Left colon (tissue), 2 donors: ENCODE data around the gene VN1R2. TPM values are rescaled to one million over a fixed set of nuclear protein-coding genes. Genes with fewer than 3 reads are reported as not detected.
"Not testable (repeated sequence)": the region's sequence is repeated elsewhere in the genome, so short reads cannot be mapped to it uniquely, and the experiment has no call there.

Experiments used
- ATAC-seq: fragments of 200-7000 bp; cut with Tn5 transposase; one replicate; pipeline ENCODE4 v1.9.1; 2020; ENCODE audit warnings: mild to moderate bottlenecking, moderate library complexity
- DNase-seq, 2 donors: peaks; one replicate each; pipeline ENCODE4 v3.0.0-alpha.2; 2020
- intact Hi-C, 2 donors: fragments of 100-400 bp; cut with DNase I in 1 of 2; cut with micrococcal nuclease in 1 of 2; formaldehyde crosslinking; loops; one replicate each; pipeline versions ENCODE4 v1.11.2 to v1.14.0; 2022; cut with DNase I, micrococcal nuclease
- long read RNA-seq: library from polyadenylated mRNA; unstranded; transcript quantifications from one replicate; pipeline ENCODE4 v2.0.0, GENCODE V29; 2021
- total RNA-seq, 2 donors: library from RNA; stranded (reverse); fragmentation: NEBNext Ultra II Directional; extraction: Animal tissue kit (Norgen Biotek cat#: 25700); gene quantifications; one replicate each; pipeline ENCODE4 v1.2.1, GENCODE V29; 2021
- donor health status: DM: no; HTN: no; CAD: no.
- donor health status: DM: yes; HTN: yes; CAD: no.

The VN1R2 gene
- total RNA-seq = not detected
- long read RNA-seq = 0 reads

- DNase-seq, intact Hi-C loops, ATAC-seq: not testable (repeated sequence)
Observed at GRCh38 chr19:53257715-53258342, at the start of gene VN1R2. TSS of gene VN1R2 (plus strand) at chr19:53258292. CDS start at chr19:53258376, 84 bp downstream.

GRCh38 chr19:53211554-53211953 lies 46.5 kb upstream of the VN1R2 start:
- ATAC-seq, DNase-seq, intact Hi-C loops: not testable (repeated sequence)

GRCh38 chr19:53212703-53213320 lies 45.3 kb upstream of the VN1R2 start:
- ATAC-seq (no peak), DNase-seq (no peak)
- intact Hi-C loops = no loop called here

GRCh38 chr19:53222716-53223115 lies 35.4 kb upstream of the VN1R2 start:
- DNase-seq, ATAC-seq, intact Hi-C loops: not testable (repeated sequence)

GRCh38 chr19:53224606-53225005 lies 33.5 kb upstream of the VN1R2 start:
- intact Hi-C loops = no loop called here
- ATAC-seq (no peak), DNase-seq (no peak)

GRCh38 chr19:53237114-53237777 lies 20.8 kb upstream of the VN1R2 start:
- ATAC-seq (no peak), DNase-seq (no peak)
- intact Hi-C loops = no loop called here

GRCh38 chr19:53246498-53246897 lies 11.6 kb upstream of the VN1R2 start:
- no peak for ATAC-seq
- intact Hi-C loops = no loop called here
- no peak for DNase-seq

- intact Hi-C loops = no loop called here
- DNase-seq = peak; percentile 79 to 85
- ATAC-seq = peak; percentile 91
Observed at GRCh38 chr19:53254411-53255341, 3.4 kb upstream of the VN1R2 start, which contains the start of gene ZNF677. TSS of gene ZNF677 (minus strand) at chr19:53254873. CDS start at chr19:53251550, 3,323 bp downstream.

GRCh38 chr19:53267623-53268022 lies 9.5 kb downstream of the VN1R2 start, which contains the start of gene VN1R4:
TSS of gene VN1R4 (minus strand) at chr19:53267723. CDS start at chr19:53267665, 58 bp downstream.
- DNase-seq, intact Hi-C loops, ATAC-seq: not testable (repeated sequence)

GRCh38 chr19:53269861-53270260 lies 11.8 kb downstream of the VN1R2 start:
- ATAC-seq, DNase-seq, intact Hi-C loops: not testable (repeated sequence)

- DNase-seq = no peak
- no peak for ATAC-seq
- intact Hi-C loops = no loop called here
Observed at GRCh38 chr19:53272044-53272443, 14.0 kb downstream of the VN1R2 start.

GRCh38 chr19:53275480-53275879 lies 17.4 kb downstream of the VN1R2 start:
- ATAC-seq = no peak
- DNase-seq = no peak
- intact Hi-C loops = no loop called here

GRCh38 chr19:53281947-53282346 lies 23.9 kb downstream of the VN1R2 start:
- intact Hi-C loops, DNase-seq, ATAC-seq: not testable (repeated sequence)

- DNase-seq = no peak
- ATAC-seq = no peak
- intact Hi-C loops = no loop called here
Observed at GRCh38 chr19:53285087-53285486, 27.0 kb downstream of the VN1R2 start.

GRCh38 chr19:53290758-53291549 lies 32.9 kb downstream of the VN1R2 start:
- intact Hi-C loops = no loop called here
- DNase-seq (no peak), ATAC-seq (no peak)

- intact Hi-C loops = no loop called here
- ATAC-seq (no peak), DNase-seq (no peak)
Observed at GRCh38 chr19:53294786-53295441, 36.8 kb downstream of the VN1R2 start.

GRCh38 chr19:53301341-53301740 lies 43.2 kb downstream of the VN1R2 start:
- DNase-seq, ATAC-seq, intact Hi-C loops: not testable (repeated sequence)
